ENCODE measurements around the gene LGR6.
"Not testable (repeated sequence)": the region's sequence is repeated elsewhere in the genome, so short reads cannot be mapped to it uniquely, and the experiment has no call there.

Gene LGR6

DNA sequence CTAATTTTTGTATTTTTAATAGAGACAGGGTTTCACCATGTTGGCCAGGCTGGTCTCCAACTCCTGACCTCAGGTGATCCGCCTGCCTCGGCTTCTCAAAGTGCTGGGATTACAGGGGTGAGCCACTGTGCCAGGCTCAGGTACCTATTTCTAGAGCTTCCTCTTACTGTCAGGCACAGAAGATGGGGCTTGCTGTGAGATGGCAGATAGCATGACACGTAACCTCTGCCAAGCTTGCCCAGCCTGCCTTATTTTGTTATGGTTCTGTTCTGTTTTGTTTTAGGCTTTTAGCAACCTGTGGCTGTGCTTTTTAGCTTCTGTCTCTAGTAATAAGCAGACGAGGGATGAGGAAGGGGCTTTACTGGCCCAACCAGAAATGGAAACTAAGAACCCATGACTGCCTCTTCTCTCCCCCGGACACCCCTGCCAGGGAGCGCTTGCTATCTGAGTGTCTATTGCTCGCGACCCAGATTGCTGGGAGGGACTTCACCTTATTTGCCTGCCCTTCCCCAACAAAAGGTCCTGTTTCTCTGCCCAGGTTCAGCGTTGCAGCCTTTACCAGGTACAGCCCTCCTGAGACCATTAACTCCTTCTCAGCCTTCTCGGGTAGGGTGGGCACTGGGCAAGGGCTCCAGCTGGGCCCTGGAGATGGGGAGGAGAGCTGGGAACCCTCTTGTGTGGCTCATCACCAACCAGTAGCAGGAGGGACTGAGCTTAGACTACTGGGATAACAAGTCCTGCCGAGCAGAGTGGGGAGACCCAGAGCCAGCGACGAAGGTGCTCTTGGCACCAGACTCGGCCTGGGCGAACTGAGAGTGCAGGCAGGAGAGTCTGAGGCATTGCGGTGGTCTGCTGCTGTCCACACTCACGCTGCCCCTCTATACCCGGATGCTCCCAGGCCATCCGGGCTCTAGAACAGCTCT, 13.5 kb upstream of the LGR6 start:
- no peak for DNase-seq (ENCODE audit: low spot score)

DNA sequence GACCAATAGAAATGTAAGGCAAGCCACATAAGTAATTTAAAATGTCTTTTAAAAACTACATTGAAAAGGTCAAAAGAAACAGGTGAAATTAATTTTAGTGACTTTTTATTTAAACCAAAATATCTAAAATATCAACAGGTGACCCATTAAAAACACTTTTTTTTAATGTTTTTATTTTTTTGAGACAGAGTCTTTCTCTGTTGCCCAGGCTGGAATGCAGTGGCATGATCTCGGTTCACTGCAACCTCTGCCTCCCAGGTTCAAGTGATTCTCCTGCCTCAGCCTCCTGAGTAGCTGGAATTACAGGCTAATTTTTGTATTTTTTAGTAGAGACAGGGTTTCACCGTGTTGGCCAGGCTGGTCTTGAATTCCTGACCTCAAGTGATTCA, 12.9 kb upstream of the LGR6 start:
- DNase-seq (ENCODE audit: low spot score), result not testable (repeated sequence)

DNA sequence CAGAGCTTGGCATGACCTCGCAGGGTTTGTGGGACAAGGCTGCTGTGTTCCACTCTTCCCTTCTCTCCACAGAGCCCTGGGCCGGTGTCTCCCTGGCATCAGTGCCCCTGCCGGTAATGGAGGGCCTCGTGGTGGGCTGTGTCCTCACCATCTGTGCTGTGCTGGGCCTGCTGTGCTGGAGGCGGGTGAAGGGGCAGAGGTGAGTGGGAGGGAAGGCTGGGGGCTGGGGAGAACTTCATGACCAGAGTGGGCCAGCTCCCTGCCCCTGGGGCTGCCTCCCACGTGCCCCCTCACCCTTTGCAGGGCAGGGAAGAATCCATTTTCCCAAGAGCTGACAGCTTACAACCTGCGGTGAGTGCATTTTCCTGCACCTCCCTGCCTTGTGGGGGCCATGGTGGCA, 12.0 kb upstream of the LGR6 start:
- no peak for DNase-seq (ENCODE audit: low spot score)

DNA sequence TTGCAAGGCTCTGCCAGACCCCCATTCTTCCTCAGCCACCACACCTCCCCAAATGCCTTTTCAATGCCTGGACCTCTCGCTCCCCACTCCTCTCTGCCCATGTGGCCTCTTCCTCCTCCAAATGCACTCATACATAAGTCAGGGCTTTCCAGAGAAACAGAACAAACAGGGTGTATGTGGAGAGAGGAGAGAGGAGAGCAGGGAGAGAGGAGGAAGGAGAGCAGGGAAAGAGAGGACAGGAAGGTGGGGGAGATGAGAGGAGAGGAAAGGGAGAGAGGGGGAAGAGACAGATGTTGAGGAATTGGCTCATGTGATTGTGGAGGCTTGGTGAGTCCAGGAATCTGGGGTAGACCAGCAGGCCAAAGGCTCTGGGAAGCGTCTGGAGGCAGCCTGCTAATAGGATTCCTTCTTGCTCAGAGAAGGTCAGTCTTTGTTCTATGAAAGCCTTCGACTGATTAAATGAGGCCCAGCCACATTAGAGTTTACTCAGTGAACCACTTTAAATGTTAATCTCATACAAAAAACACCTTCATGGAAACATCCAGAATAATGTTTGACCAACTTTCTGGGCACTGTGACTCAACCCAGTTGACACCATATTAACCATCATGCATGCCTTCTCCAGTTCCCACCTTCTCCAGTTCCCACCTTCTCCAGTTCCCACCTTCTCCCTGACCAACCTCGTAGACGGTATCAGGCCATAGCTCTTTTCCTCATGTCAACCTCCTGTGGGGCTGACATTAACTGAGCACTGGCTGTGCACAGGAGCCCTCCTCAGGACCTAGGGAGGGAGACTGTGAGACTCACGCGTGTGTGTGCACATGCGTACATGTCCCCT, 11.3 kb upstream of the LGR6 start:
- DNase-seq (ENCODE audit: low spot score), result no peak

DNA sequence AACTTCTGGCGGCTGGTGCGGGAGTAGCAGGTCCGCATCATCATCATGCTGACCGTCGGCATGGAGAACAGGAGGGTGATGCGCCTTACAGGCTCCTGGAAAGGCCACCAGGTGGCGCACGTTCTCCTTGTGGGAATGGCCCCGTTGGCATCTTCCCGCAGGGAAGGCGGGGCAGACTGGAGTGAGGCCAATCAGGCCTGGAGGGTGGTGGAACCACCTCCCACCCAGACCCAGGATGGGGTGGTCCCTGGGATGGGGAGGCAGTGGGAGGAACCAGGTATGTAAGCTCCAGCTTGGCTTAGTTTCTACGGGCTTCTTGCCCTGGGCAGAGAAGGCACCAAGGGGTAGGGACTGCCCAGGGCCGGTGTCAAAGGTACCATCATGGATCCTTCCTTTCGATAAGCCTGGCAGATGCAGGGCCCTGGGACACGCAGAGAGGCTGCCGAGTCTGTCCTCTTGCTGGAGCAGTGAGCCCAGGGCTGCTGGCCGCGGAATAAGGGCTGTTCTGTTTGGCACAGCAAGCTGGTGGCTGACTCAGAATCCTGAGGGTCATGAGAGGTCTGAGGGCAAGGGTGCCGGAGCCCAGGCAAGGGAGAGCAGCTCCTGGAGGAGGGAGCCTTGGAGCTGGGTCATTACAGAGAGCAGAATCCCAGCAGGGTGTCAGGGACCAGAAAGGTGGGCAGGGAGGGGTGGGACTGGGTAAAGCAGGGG, 8.7 kb upstream of the LGR6 start:
- peak; percentile 66 for DNase-seq (ENCODE audit: low spot score)

DNA sequence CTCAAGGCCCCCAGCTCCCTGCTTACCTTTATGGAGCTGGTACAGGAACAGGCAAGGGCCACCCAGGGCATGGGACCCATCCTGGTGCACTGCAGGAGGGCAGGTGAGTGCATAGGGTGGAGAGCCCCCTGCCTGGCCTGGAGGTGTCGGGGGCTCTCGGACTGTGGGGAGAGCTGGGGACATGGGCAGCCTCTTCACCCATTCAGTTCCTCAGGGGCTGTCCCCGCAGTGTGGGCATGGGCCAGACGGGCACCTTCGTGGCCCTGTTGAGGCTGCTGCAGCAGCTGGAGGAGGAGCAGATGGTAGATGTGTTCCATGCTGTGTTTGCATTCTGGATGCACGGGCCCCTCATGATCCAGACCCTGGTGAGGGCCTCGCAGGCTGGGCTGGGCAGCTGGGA, 7.3 kb upstream of the LGR6 start:
- no peak for DNase-seq (ENCODE audit: low spot score)

DNA sequence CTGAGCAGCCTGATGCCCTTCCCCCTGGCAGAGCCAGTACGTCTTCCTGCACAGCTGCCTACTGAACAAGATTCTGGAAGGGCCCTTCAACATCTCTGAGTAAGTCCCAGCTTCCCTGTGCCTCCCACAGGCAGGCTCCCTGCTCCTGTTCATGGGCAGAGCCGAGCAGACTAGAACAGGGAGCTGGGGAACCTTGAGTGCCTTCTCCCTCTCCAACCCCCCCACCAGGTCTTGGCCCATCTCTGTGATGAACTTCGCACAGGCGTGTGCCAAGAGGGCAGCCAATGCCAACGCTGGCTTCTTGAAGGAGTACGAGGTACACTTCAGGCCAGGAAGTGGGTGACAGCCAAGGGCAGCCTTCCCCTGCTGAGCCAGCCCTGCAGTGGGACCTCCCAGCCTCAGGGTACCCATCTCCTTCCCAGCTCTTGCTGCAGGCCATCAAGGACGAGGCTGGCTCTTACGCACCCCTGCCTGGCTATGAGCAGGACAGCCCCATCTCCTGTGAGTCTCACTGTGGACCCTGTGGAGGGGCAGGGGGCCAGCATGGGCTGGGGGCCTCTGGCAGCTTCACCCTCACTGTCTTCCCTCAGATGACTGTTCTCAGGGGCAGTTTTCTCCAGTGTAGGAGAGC, 6.4 kb upstream of the LGR6 start:
- DNase-seq (ENCODE audit: low spot score), result no peak

DNA sequence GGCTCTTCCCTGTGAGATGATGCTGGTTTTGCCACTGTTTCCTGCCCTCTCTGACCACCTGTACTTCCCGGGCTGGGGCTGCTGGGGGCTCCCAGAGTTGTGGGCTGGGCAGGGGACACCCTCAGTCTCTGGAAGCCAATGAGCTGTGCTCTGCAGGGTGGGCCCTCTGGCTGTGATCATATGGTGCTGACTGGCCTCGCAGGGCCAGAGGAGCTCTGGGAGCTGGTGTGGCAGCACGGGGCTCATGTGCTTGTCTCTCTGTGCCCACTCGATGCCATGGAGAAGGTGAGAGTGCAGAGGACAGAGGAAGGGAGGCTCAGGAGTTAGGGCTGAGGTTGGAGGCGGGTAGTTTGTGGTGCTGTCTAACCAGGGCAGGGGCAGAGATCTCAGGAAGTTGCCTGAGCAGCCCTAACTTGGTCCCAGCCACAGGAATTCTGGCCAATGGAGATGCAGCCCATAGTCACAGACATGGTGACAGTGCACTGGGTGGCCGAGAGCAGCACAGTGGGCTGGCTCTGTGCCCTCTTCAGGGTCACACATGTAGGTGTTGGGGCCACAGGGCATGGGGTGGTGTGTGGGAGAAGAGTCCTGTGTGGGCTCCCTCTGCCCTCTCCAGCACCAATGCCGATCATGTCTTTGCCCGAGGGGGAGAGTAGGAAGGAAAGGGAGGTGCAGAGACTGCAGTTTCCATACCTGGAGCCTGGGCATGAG, 5.7 kb upstream of the LGR6 start:
- DNase-seq (ENCODE audit: low spot score), result no peak

DNA sequence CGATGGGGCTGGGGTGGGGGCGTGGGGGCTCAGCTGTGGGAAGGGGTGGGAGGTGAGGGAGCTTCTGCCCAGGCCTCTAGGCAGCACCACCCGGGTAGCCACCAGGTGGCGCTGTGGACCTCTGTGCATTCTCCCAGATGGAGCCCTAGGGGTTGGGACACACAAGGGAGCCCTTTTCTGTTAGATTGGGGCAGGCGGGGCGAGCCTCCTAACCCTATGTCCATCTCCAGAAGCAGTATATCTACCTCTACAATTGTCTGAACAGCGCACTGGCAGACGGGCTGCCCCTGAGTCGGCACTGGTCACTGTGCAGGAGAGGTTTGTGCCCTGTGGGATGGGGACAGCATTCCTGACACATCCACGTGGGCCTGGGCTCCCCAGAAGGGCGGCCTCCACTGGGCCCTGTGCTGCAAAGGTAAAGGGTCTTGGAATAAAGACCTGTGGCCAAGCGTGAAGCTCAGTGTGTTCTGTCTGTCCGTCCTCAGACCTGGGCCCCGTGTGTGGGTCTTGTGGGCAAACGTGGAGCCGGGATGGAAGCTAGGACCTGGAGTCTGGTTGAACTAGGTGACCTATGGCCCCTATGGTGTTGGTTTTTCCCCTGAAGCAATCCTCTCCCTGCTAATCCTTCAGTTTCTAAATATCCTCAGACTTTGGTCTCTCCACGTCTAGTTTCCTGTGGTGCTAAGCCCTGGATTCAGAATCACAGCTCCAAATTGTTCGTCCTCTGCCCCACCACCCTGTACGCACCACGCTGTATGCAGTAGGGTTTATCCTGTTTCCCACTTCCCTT, 4.4 kb upstream of the LGR6 start:
- peak; percentile 67 for DNase-seq (ENCODE audit: low spot score)

DNA sequence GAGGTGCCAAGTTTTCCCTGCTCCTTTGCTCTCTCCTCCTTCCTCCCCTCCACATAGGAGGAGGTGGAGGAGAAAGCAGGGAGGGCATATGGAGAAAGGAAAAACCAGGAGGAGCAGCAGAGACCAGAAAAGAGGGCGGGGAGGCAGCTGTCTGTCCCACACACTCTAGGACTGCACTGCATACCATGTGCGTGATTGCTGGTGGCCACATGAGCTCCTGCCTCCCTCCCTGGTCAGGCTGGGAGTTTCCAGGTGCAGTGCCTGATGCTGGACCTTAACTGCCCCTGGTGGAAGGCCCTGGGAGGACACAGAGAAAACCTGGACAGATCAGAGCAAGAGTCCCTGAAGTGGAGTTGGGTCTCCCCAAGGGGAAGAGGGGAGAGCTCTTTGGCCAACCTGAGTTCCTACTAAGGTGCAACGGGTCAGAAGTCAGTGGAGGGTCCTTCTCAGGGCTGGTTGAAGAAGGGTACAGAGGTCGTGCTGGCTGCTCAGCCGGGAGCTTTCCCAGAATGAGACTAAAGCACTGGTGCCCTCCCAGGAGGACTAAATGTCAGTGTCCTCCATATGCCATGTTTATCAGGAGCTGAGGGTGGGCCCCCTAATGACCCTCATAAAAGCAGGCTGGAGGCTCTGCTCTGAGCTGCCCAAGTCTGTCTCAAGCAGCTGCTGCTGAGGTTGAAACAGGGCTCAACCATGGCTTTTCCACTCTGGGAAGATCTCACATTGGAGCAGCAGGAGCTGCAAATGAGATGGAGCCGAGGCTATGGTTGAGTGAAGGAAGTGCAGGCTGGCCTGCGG, 3.5 kb upstream of the LGR6 start:
- DNase-seq (ENCODE audit: low spot score), result no peak

DNA sequence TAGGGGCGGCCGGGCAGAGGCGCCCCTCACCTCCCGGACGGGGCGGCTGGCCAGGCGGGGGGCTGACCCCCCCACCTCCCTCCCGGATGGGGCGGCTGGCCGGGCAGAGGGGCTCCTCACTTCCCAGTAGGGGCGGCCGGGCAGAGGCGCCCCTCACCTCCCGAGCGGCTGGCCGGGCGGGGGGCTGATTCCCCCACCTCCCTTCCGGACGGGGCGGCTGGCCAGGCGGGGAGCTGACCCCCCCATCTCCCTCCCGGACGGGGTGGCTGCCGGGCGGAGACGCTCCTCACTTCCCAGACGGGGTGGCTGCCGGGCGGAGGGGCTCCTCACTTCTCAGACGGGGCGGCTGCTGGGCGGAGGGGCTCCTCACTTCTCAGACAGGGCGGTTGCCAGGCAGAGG, 2.2 kb upstream of the LGR6 start:
- not testable (repeated sequence) for DNase-seq (ENCODE audit: low spot score)

DNA sequence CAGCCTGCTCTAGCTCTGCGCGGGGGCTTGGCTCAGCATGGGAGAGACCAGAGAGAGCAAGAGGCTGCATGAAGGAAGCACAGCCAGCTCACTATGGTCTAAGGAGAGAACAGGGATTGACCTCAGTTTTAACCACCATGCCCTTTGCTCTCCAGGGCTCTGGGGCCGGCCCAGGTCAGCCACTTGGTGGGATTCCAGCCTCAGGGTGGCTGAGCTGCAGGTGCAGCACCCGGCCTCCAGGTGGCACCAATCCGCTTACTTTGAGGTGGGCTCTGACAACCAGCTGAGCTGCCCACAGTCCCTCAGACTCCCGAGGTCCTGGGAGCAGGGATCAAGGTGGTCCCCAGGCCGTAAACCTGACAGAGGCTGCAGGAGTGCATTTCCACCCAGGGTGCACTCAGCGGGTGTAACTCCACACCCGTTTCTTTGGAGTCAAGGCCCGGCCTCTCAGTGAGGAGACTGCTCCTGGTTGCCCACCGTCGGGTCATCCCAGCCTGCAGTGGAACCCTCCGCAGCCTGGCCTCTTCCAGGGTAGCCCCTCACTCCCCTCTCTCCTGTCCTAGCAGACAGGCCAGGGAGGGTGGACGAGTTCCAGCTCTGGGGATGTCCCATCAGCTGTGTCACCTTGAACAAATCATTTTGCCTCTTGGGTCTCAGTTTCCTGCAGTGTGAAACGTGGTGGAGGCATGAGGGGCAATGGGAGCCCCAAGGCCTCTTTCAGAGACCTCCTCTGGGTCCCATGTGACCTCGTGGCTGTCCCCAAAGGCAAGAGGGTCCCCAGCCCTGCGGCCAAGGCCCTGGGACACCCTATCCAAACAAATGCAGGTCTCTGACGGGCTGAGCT, 607 bp upstream of the LGR6 start:
- peak; percentile 41 for DNase-seq (ENCODE audit: low spot score)

DNA sequence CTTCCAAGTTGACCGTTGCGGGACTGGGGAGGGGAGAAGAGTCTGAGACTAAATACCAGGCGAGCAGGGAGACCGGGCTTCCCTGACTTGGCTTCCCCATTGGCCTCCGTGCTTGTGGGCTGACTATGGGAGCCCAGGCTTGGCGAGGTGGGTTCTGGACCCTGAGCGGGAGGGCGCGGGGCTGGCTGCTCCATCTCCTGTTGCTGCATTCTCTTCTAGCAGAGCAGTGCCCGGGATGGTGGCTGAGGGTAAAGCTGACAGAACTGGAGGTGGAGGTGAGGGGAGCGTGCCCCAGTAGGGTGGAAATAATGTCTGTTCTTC, 689 bp downstream of the LGR6 start:
- no peak for DNase-seq (ENCODE audit: low spot score)

DNA sequence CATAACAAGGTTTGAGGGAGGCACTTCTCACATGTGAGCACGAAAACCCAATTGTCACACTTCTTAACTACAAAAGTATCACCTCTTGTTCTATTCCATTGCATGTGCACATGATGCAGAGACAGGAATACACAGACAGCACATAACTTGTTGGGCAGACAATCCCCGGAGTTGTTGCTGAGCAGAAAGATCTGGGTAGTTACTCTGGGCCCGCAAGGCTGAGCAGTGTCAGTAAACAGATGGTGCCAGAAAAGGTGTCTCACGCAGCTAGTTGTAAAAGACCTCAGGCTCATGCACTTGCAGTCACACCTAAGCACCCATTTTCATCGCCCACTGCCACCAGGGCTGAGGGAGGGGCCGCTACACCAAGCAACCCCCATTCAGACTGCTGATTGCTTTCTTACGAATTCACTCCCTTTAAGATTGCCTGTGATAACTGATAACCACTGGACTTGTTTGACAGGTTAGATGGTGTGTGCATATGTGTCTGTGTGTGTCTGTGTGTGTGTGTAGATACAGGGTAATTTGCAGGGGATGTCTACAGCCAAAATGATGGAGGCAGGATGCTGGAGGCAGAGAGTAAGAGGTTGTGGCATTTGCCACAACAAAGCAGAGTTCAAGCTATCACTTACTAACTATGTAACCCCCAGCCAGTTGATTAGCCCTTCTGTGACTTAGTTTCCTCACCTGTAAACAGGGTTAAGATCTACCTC, 4.2 kb downstream of the LGR6 start:
- no peak for DNase-seq (ENCODE audit: low spot score)

DNA sequence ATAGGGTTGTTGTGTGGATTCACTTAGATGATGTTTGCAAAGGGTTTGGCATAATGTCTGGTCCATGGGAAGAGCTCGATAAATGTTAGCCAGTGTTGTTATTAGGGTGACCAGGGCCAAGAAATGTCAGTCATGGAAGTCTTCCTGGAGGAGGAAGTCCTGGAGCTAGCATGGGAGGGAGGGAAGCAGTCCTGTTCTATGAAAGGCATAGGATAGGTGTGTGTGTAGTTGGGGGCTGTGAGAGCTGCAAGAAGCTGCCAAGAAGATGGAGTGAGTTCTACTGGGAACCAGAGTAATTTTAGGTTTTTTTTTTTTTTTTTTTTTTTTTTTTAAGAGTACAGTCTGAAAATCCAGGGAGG, 4.7 kb downstream of the LGR6 start:
- no peak for DNase-seq (ENCODE audit: low spot score)

DNA sequence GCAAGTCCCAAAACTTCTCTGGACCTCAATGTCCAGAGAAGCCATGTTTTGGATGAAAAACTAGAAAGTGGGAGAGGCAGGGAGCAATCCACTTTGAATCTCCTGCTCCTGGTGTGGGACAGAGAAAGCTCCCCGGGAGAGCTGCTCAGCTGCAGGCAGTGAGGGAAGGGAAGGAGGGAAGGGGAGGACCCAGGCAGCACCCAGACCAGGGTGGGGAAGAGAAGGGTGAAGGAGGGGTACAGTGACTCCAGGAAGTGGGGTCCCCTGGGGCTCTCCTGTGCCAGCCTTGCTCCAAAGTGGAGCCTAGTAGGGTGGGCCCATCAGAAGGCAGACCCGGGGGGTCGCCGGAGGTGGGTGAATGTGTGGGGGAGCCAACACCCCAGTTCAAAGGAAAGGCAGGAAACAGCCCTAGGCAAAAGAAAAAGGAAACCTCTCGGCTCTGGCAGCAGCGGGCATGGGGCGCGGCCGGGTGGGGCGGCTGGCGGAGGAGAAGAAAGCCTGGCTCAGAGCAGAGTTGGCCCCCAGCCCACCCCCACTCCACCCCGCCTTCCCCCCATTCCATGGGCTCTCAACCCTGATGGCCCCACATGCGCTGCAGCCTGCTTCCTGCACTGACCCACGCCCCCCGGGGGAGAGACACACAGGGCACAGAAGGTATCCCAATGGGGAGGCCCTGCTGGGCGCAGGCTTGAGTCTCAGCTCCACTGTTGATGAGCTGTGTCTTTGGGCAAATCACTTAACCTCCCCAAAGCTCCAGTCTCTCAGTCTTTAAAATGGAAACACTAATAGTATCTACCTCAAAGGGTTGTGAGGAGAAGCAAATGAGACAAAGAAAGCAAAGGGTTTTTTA, 5.7 kb downstream of the LGR6 start:
- no peak for DNase-seq (ENCODE audit: low spot score)

DNA sequence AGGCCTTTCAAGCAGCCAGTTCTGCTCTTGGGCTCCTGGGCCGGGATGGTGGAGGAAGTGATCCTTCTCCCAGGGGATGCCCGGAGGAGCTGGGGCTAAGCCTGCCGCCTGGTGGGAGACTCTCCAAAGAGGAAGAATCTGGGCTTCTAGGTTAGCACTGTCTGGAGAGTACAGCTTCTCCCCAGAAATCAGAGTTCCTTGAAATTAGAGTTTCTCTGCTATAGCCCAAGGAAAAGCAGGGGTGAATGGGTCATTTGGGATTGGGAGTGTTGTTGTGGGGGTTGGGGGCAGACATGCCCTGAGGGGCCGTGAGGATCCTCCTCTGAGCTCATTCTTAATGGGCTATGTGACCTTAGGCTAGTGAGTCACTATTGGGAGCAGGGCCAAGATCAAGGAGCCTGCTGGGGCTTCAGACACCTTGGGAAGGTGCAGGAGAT, 6.5 kb downstream of the LGR6 start:
- no peak for DNase-seq (ENCODE audit: low spot score)
